WI38 (cell line): ENCODE measurements around the gene RIN1.

Source experiments
- H3K4me3 ChIP-seq: 2 replicates; pipeline ENCODE4 v1.5.1; 2011; ENCODE audit warnings: low read depth, mild to moderate bottlenecking, control low read depth, low read length
- TF ChIP-seq, protein P1 (sequence below): IDR thresholded peaks from 2 replicates; pipeline ENCODE4 v1.5.1; 2012; ENCODE audit warnings: low read depth, mild to moderate bottlenecking, control low read depth, low read length

Gene RIN1

DNA sequence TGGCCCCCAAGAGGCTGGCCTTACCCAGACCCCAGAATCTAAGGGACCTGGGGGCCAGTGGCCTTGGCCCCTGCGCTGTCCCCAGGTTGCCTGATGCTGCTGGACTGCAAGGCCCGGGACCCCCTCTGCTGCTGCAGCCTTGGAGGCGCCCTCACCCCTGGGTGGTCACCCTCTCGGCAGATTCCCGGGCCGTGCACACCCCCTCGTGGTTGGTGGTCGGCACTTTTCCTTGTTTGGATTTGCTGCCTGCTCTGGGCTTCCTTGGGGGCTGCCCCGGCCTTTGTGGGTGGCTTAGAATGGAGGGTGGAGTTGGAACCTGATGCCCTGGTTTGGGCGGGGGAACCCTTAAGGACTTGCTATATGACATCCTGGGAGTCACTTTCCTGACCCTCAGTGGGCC, 5.3 kb downstream of the RIN1 start:
- TF ChIP-seq, protein P1, sequence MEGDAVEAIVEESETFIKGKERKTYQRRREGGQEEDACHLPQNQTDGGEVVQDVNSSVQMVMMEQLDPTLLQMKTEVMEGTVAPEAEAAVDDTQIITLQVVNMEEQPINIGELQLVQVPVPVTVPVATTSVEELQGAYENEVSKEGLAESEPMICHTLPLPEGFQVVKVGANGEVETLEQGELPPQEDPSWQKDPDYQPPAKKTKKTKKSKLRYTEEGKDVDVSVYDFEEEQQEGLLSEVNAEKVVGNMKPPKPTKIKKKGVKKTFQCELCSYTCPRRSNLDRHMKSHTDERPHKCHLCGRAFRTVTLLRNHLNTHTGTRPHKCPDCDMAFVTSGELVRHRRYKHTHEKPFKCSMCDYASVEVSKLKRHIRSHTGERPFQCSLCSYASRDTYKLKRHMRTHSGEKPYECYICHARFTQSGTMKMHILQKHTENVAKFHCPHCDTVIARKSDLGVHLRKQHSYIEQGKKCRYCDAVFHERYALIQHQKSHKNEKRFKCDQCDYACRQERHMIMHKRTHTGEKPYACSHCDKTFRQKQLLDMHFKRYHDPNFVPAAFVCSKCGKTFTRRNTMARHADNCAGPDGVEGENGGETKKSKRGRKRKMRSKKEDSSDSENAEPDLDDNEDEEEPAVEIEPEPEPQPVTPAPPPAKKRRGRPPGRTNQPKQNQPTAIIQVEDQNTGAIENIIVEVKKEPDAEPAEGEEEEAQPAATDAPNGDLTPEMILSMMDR, result no peak

DNA sequence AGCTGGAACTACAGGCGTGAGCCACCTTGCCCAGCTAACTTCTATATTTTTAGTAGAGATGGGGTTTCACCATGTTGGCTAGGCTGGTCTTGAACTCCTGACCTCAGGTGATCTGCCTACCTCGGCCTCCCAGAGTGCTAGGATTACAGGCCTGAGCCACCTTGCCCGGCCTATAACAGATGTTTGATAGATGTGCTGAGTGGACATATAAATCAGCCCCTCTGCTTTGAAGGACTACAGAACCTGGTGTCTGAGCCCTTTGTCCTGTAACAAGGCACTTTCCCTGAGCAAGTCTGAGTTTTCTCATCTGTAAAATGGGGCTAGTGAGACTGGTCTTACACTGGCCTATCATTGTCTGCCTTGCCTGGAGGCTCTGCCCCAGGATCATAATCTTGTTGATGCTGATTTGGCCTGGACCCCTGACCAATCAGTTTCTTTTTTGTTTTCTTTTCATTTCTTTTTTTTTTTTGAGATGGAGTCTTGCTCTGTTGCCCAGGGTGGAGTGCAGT, 7.0 kb downstream of the RIN1 start:
- TF ChIP-seq, protein P1, result no peak
- no peak overlapping the region for H3K4me3 ChIP-seq

More for the DNA sequence above, 5.3 kb downstream of the RIN1 start:
- H3K4me3 ChIP-seq, result no peak overlapping the region

DNA sequence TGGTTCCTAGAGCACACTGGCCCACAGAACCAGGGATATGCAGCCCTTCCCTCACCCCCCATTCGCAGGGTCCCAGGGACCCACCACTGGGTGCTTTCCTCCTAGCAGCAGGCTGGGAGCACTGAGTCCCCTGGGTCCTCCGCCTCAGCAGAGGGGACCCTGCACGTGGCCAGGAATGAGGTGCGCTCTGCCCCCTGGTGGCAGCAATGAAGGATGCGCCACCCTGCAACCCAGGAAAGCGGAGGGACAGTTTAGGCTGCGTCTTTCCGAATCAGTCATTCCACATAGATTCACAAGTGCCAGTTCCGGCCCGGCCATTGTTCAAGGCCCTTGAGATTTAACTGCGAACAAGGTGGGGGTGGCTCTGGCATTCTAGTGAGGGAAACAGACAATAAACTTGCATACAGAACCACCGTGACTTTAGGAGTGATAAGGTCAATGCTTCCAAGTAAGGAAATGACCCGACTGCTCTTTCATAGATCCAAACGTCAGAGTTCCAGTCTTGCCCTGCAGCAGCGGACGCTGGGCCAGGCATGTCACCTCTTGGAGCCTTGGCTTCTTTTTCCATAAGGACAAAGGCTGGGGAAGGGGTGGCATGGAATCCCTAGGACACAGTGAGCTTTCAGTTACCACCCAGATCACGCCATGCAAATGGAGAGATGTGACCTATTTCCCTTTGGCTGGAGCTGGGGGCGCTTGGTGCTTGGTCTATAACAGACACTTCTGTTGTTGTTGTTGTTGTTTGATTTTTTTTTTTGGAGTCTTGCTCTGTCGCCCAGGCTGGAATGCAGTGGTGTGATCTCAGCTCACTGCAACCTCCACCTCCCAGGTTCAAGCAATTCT, 7.7 kb downstream of the RIN1 start:
- TF ChIP-seq, protein P1, result peak; percentile 81
- no peak overlapping the region for H3K4me3 ChIP-seq

DNA sequence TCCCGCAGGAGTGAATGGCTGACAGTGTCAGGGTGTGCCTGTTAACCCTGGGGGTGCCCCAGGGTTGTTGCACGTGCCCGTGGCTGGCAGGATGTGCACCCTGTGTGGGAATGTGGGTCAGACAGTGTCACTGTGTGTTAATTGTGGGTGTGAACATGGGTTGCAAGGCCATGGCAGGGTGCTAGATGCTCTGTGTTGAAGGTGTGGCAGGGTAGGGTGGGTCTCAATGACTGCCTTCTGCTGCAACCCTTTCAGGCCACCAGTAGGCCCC, 8.3 kb downstream of the RIN1 start:
- H3K4me3 ChIP-seq, result no peak overlapping the region
- TF ChIP-seq, protein P1, result no peak

DNA sequence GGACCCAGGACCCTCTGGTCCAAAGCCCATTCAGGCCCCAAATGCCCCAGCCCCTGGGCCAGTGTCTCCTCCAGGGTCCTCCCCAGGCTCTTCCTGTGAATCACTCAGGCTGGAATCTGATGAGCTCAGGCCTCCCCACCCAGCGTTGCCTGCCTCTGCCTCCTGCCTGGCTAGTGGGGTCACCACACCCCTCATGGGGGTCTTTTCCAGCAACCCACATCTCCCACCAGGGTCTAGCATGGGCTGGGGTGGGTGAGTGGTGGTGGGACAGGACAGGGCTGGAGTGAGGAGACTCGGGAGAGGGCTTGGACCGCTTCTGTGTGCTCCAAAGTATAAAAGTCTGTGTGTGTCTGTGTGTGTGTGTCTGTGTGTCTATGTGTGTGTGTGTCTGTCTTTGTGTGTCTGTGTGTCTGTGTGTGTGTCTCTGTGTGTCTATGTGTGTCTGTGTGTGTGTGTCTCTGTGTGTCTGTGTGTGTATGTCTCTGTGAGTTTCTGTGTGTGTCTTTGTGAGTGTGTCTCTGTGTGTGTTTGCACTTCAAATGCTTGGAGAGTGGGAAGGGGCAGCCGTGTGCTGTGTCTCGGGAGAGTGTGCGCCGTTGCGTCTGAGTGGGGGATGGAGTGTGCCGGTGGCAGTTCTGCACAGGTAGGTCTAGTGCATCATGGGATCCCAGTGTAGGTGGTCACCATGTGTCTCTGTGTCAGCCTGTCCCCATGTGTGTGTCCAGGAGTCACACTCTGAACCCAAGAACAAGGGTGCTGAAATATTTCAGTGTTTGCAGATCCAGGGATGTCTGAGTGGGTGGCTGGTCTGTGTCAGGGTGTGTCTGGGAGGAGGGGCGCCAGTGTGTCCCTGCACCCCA, 8.8 kb downstream of the RIN1 start:
- no peak overlapping the region for H3K4me3 ChIP-seq
- TF ChIP-seq, protein P1, result 0 out of 2 replicates have a peak, but pooled peaks have one; percentile 9

DNA sequence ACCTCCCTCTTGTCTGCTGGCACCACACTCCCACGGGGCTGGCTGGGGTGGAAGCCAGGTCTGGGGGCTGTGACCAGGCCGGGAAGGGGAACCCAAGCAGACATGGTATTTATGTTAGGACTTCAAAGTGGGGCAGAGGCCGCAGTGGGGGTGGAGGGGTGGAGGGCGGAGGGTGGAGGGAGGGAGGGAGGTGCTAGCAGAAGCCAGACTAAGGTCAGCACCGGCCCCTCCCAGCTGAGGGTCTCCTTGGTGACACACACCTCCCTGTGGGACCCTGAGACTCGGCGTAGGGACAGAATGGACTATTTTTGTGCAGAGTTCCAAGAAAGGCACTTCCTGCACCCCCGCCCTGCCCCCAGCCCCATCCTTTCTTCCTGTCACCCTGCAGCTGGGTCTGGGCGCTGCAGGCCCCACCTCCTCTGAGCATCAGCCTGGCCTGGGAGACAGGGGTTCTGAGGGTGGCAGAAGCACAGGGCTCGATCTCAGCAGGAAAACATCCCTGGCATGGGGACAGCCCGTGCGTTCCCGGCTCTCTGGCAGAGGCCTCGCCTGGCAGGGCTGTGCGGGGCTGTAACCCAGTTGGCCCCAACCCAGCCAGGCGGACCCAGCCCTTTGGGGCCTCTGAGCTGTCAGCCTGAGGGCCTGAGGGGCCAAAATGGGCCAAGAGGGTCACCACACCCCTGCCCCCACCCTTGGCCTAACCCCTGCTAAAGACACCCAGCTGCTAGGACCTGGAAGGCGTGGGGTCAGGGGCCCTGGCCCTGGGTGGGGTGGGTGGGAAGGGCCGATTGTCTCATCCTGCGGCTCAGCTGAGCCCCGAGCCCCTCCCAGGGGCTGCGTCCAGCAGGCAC, 9.7 kb downstream of the RIN1 start:
- TF ChIP-seq, protein P1, result no peak
- H3K4me3 ChIP-seq, result no peak overlapping the region
